ENCODE measurements around the gene THADA.

The THADA gene

DNA sequence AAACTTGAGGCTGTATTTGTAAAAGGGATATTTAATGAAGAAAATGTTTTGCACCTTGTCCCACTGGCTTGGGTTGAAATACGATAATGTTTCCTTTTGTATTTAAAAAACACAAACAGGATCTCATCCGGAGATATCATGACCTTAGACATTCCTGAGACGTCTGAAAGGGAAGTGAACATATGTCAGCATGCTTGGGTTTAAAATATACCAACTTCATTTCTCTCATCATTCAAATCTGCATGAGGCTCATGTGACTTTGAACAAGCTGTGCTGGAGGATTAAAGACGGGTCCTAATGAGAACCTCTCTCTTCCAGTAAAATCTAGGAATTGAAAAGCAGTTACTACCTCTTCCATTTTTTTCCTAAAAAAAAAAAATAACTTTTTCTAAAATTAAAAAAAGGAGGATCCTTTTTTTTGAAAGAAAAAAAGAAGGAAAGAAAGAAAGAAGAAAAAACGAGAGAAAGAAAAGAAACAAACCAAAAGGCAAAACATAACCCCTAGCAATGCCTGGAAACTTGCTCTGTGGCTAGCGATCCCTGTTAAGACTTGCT, 262.7 kb downstream of the THADA start:
- Histone ChIP-seq H3K36me3 (ENCODE audit: control insufficient read depth in 2 of 2, insufficient read depth in 2 of 2, low read length in 2 of 2) (no peaks in the 10 kb centered on the region), H3K9me3 (ENCODE audit: control insufficient read depth in 2 of 2, low read length in 2 of 2) (no peaks in the 10 kb centered on the region), H3K4me3 (ENCODE audit: low read length in 2 of 2) (peak overlapping the region; percentile 40 to 50), H3K9ac (ENCODE audit: low read length in 2 of 2) (peak overlapping the region; percentile 30 to 36), H3K27me3 (ENCODE audit: control insufficient read depth in 1 of 2, insufficient read depth in 2 of 2, low read length in 2 of 2) (no peaks in the 10 kb centered on the region), H3K27ac (ENCODE audit: low read length) (peak overlapping the region; percentile 69), H3K4me1 (ENCODE audit: control insufficient read depth, insufficient read depth, low read length) (peaks cover 59% of the 10 kb centered on the region)

GRCh38 chr2:43332653-43333052, 263.2 kb downstream of the THADA start:
- H3K9ac ChIP-seq (ENCODE audit: low read length in 2 of 2) = peak overlapping the region in 1 of 2 donors; percentile 36
- H3K27me3 ChIP-seq (ENCODE audit: control insufficient read depth in 1 of 2, insufficient read depth in 2 of 2, low read length in 2 of 2) = no peaks in the 10 kb centered on the region
- H3K27ac ChIP-seq (ENCODE audit: low read length) = peak overlapping the region; percentile 12
- no peaks in the 10 kb centered on the region for H3K36me3 ChIP-seq (ENCODE audit: control insufficient read depth in 2 of 2, insufficient read depth in 2 of 2, low read length in 2 of 2)
- no peaks in the 10 kb centered on the region for H3K9me3 ChIP-seq (ENCODE audit: control insufficient read depth in 2 of 2, low read length in 2 of 2)
- peaks cover 63% of the 10 kb centered on the region for H3K4me1 ChIP-seq (ENCODE audit: control insufficient read depth, insufficient read depth, low read length)
- H3K4me3 ChIP-seq (ENCODE audit: low read length in 2 of 2) = no peak overlapping the region

GRCh38 chr2:43331422-43331821, 264.4 kb downstream of the THADA start:
- Histone ChIP-seq H3K4me3 (ENCODE audit: low read length in 2 of 2) (no peak overlapping the region), H3K36me3 (ENCODE audit: control insufficient read depth in 2 of 2, insufficient read depth in 2 of 2, low read length in 2 of 2) (no peaks in the 10 kb centered on the region), H3K27ac (ENCODE audit: low read length) (peak overlapping the region; percentile 75), H3K9ac (ENCODE audit: low read length in 2 of 2) (no peak overlapping the region), H3K4me1 (ENCODE audit: control insufficient read depth, insufficient read depth, low read length) (peaks cover 57% of the 10 kb centered on the region), H3K9me3 (ENCODE audit: control insufficient read depth in 2 of 2, low read length in 2 of 2) (no peaks in the 10 kb centered on the region), H3K27me3 (ENCODE audit: control insufficient read depth in 1 of 2, insufficient read depth in 2 of 2, low read length in 2 of 2) (no peaks in the 10 kb centered on the region)

DNA sequence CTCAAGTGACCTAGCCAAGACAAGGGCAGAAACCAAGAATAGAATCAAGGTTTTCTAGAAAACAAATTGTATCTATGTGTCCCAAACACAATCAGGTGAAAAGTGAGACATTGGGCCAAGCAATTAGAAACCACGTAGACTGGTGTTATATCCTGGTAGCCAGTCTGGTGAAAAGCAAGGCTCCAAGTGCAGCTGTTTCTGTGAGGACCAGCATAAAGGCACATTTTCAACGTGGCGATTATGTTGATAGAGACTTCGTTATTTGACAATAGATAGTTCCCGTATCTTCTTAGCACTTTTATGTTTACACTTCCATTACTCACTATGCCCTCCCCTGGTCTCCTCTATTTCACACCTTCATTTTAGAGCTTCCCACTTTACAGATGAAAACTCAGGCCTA, 266.2 kb downstream of the THADA start:
- Histone ChIP-seq H3K36me3 (ENCODE audit: control insufficient read depth in 2 of 2, insufficient read depth in 2 of 2, low read length in 2 of 2) (no peaks in the 10 kb centered on the region), H3K27me3 (ENCODE audit: control insufficient read depth in 1 of 2, insufficient read depth in 2 of 2, low read length in 2 of 2) (no peaks in the 10 kb centered on the region), H3K4me1 (ENCODE audit: control insufficient read depth, insufficient read depth, low read length) (peaks cover 56% of the 10 kb centered on the region), H3K4me3 (ENCODE audit: low read length in 2 of 2) (no peak overlapping the region), H3K9me3 (ENCODE audit: control insufficient read depth in 2 of 2, low read length in 2 of 2) (no peaks in the 10 kb centered on the region), H3K27ac (ENCODE audit: low read length) (peak overlapping the region; percentile 75), H3K9ac (ENCODE audit: low read length in 2 of 2) (no peak overlapping the region)

GRCh38 chr2:43328832-43329231, 267.0 kb downstream of the THADA start:
- Histone ChIP-seq H3K4me1 (ENCODE audit: control insufficient read depth, insufficient read depth, low read length) (peaks cover 57% of the 10 kb centered on the region), H3K9ac (ENCODE audit: low read length in 2 of 2) (peak overlapping the region; percentile 28 to 29), H3K27ac (ENCODE audit: low read length) (peak overlapping the region; percentile 71), H3K4me3 (ENCODE audit: low read length in 2 of 2) (peak overlapping the region; percentile 32 to 35), H3K9me3 (ENCODE audit: control insufficient read depth in 2 of 2, low read length in 2 of 2) (no peaks in the 10 kb centered on the region), H3K36me3 (ENCODE audit: control insufficient read depth in 2 of 2, insufficient read depth in 2 of 2, low read length in 2 of 2) (no peaks in the 10 kb centered on the region), H3K27me3 (ENCODE audit: control insufficient read depth in 1 of 2, insufficient read depth in 2 of 2, low read length in 2 of 2) (no peaks in the 10 kb centered on the region)

DNA sequence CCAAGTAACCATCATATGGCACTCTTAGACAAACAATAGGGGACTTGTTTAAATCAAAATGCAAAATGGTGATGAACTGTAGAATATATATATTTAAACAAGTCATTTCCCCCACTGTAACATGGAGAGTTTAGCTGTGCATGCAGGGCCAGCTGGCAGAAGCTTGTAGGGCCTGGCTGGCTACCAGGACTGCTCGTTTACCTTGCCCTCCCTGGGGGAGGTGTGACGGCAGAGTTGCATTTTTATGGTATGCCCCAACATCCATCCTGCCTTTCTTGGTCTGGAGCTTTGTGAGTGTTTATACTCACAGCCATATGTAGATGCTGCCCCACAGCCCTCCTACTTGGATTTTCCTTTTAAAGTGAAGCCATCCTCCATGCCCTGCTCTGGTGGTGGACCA, 267.7 kb downstream of the THADA start:
- Histone ChIP-seq H3K4me1 (ENCODE audit: control insufficient read depth, insufficient read depth, low read length) (peaks cover 53% of the 10 kb centered on the region), H3K27ac (ENCODE audit: low read length) (peak overlapping the region; percentile 71), H3K27me3 (ENCODE audit: control insufficient read depth in 1 of 2, insufficient read depth in 2 of 2, low read length in 2 of 2) (no peaks in the 10 kb centered on the region), H3K4me3 (ENCODE audit: low read length in 2 of 2) (peak overlapping the region; percentile 32 to 35), H3K9ac (ENCODE audit: low read length in 2 of 2) (no peak overlapping the region), H3K9me3 (ENCODE audit: control insufficient read depth in 2 of 2, low read length in 2 of 2) (no peaks in the 10 kb centered on the region), H3K36me3 (ENCODE audit: control insufficient read depth in 2 of 2, insufficient read depth in 2 of 2, low read length in 2 of 2) (no peaks in the 10 kb centered on the region)

- Histone ChIP-seq H3K4me3 (ENCODE audit: low read length in 2 of 2) (no peak overlapping the region), H3K36me3 (ENCODE audit: control insufficient read depth in 2 of 2, insufficient read depth in 2 of 2, low read length in 2 of 2) (no peaks in the 10 kb centered on the region), H3K9ac (ENCODE audit: low read length in 2 of 2) (no peak overlapping the region), H3K9me3 (ENCODE audit: control insufficient read depth in 2 of 2, low read length in 2 of 2) (no peaks in the 10 kb centered on the region), H3K27me3 (ENCODE audit: control insufficient read depth in 1 of 2, insufficient read depth in 2 of 2, low read length in 2 of 2) (no peaks in the 10 kb centered on the region), H3K4me1 (ENCODE audit: control insufficient read depth, insufficient read depth, low read length) (peaks cover 45% of the 10 kb centered on the region), H3K27ac (ENCODE audit: low read length) (peak overlapping the region; percentile 71)
These were observed 268.7 kb downstream of the THADA start for GRCh38 chr2:43327119-43327518.

- Histone ChIP-seq H3K27ac (ENCODE audit: low read length) (peak overlapping the region; percentile 71), H3K4me1 (ENCODE audit: control insufficient read depth, insufficient read depth, low read length) (peaks cover 37% of the 10 kb centered on the region), H3K9ac (ENCODE audit: low read length in 2 of 2) (no peak overlapping the region), H3K27me3 (ENCODE audit: control insufficient read depth in 1 of 2, insufficient read depth in 2 of 2, low read length in 2 of 2) (no peaks in the 10 kb centered on the region), H3K36me3 (ENCODE audit: control insufficient read depth in 2 of 2, insufficient read depth in 2 of 2, low read length in 2 of 2) (no peaks in the 10 kb centered on the region), H3K9me3 (ENCODE audit: control insufficient read depth in 2 of 2, low read length in 2 of 2) (no peaks in the 10 kb centered on the region), H3K4me3 (ENCODE audit: low read length in 2 of 2) (no peak overlapping the region)
These were observed 269.6 kb downstream of the THADA start for GRCh38 chr2:43326101-43326825.

DNA sequence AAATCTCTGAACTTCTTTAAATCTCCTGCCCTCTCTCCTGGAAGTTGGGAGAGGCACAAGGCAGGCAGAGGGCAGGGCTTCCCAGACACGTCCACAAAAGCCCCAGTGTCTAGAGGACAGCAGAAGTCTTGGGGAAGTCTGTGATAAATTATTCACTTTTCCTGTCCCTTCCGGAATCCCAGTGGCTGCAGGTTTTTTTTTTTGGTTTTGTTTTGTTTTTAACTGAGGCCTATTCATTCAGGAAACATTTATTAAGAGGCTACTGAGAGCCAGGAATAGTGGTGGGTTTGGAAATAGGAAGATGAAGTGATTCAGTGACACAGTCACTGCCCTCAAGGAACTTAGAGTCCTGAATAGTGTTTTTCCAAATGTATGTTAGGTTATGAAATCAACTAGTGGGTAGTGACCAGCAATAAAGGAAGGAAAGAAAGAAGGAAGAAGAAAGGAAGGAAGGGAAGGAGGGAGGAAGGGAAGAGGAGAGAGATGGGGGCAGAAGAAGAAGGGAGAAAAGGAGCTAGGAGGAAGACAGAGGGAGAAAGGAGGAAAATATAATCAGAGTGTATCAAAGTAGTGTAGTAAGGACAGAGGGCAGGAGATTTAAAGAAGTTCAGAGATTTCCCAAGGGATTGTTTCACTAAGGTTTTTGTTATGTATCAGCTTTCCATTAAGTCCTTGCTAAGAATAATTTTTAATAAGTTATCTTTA, 270.6 kb downstream of the THADA start:
- H3K9ac ChIP-seq (ENCODE audit: low read length in 2 of 2) = peak overlapping the region in 1 of 2 donors; percentile 36

DNA sequence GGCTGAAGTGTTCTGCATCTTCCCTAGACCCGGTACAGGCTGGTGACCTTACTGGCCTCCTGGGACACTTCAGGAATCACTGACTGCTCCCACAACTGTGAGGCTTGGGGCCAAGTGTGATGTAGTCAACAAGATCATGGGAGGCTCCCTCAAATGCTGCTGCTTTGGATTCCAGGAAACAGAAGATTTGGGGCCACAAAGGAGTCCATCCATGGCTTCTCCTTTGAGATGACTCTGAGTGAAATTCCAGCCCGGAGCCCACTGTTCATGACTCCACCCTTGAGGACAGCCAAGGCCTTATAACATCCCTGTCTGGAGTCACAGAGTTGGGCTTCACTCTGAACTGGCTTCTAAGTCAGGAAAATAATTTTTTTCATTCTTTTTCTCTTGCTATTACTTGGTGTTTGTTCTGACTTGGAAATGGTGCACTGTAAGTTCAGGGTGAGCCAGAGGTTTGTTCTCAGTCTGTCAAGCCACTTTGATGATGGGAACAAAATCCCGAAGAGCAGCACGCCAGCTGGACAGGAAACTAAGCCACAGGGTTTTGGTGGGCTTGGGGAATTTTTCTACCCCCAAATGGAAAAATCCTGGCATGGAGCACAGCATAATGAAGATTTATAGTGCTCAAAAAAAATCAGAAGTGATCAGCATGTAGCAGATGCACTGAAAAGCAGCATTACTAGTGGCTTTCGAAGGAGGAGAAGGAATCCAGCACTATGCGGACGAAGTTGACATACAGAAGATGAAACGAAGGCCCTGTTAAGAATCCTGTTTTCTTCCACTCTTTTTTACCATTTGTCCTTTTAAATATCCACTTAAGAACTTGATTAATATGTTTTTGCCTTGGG, 271.4 kb downstream of the THADA start:
- H3K9ac ChIP-seq (ENCODE audit: low read length in 2 of 2) = peak overlapping the region in 1 of 2 donors; percentile 36
- no peaks in the 10 kb centered on the region for H3K36me3 ChIP-seq (ENCODE audit: control insufficient read depth in 2 of 2, insufficient read depth in 2 of 2, low read length in 2 of 2)
- H3K4me1 ChIP-seq (ENCODE audit: control insufficient read depth, insufficient read depth, low read length) = peaks cover 26% of the 10 kb centered on the region
- H3K27me3 ChIP-seq (ENCODE audit: control insufficient read depth in 1 of 2, insufficient read depth in 2 of 2, low read length in 2 of 2) = no peaks in the 10 kb centered on the region
- H3K4me3 ChIP-seq (ENCODE audit: low read length in 2 of 2) = no peak overlapping the region
- H3K27ac ChIP-seq (ENCODE audit: low read length) = peak overlapping the region; percentile 25
- no peaks in the 10 kb centered on the region for H3K9me3 ChIP-seq (ENCODE audit: control insufficient read depth in 2 of 2, low read length in 2 of 2)

More for the DNA sequence above, 270.6 kb downstream of the THADA start:
- Histone ChIP-seq H3K36me3 (ENCODE audit: control insufficient read depth in 2 of 2, insufficient read depth in 2 of 2, low read length in 2 of 2) (no peaks in the 10 kb centered on the region), H3K4me3 (ENCODE audit: low read length in 2 of 2) (no peak overlapping the region), H3K27ac (ENCODE audit: low read length) (peak overlapping the region; percentile 25), H3K4me1 (ENCODE audit: control insufficient read depth, insufficient read depth, low read length) (peaks cover 33% of the 10 kb centered on the region), H3K9me3 (ENCODE audit: control insufficient read depth in 2 of 2, low read length in 2 of 2) (no peaks in the 10 kb centered on the region), H3K27me3 (ENCODE audit: control insufficient read depth in 1 of 2, insufficient read depth in 2 of 2, low read length in 2 of 2) (no peaks in the 10 kb centered on the region)

Measured in stomach smooth muscle (tissue), 2 donors.